Measurements from ENCODE around the gene ZNHIT6. TPM values are rescaled to one million over a fixed set of nuclear protein-coding genes. Genes with fewer than 3 reads are reported as not detected.

ZNHIT6 gene
- total RNA-seq, 2 experiments from 2014 or later = 14.5 to 24.5 TPM

DNA sequence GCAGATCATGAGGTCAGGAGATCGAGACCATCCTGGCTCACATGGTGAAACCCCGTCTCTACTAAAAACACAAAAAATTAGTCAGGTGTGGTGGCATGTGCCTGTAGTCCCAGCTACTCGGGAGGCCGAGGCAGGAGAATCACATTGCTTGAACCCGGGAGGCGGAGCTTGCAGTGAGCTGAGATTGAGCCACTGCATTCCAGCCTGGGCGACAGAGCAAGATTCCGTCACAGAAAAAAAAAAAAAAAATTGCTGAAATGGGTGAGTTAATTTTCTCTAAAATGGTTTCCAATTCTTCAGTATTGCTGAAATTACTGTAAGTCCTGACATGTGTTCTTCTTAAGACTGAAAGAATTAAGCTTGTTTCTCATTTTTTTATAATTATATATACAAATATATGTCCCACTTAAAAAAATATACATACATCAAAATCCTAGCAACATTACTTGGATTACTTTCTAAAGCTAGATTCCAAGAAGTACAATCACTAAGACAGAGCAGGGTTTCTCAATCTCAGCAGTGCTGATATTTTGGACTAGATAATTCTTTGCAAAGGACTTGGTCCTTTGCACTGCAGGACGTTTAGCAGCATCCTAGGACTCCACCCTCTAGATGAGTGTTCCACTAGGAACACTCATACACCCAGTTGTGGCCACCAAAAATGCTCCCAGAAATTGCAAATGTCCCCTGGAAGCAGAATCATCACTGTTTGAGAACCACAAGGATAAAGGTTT is 24.8 kb downstream of the ZNHIT6 start:
- H3K4me3 ChIP-seq (ENCODE audit: low read depth, low read length, poor library complexity, severe bottlenecking) = no peak overlapping the region
- peaks cover 91% of the 10 kb centered on the region for H3K36me3 ChIP-seq (ENCODE audit: insufficient read depth, low read length)
- H2AFZ ChIP-seq (ENCODE audit: low read length) = no peak overlapping the region
- no peak for DNase-seq (ENCODE audit: low spot score)
- POLR2A ChIA-PET = interaction anchor here (0.6 to 2.1 kb wide), 7 partner anchors 9 to 1196 kb away, joined by 3 to 17 read pairs (median 3); no protein-coding TSS in a partner anchor
- no peaks in the 10 kb centered on the region for H3K9me3 ChIP-seq (ENCODE audit: low read length)
- H3K9me2 ChIP-seq (ENCODE audit: insufficient read depth, low read length) = no peaks in the 10 kb centered on the region
- H3K4me1 ChIP-seq (ENCODE audit: insufficient read depth, low read length, poor library complexity, severe bottlenecking) = no peaks in the 10 kb centered on the region
- no peak overlapping the region for H3K4me2 ChIP-seq (ENCODE audit: low read length)
- intact Hi-C loops (cut with micrococcal nuclease; ENCODE audit: unreplicated experiment) = no loop called here
- TF ChIP-seq EZH2phosphoT487 (IDR thresholded peaks at IDR 0.05; ENCODE audit: borderline replicate concordance, low read depth, low read length) = no peak
- TF ChIP-seq CTCF (conservative IDR thresholded peaks at IDR 0.05; ENCODE audit: low read length) = no peak
- no peaks in the 10 kb centered on the region for H4K20me1 ChIP-seq (ENCODE audit: insufficient read depth, low read length)
- H3K27ac ChIP-seq (ENCODE audit: low read depth, low read length, poor library complexity, severe bottlenecking) = no peak overlapping the region
- no TSS peak for BruUV-seq (replicated peaks)
- CTCF ChIA-PET (ENCODE audit: unreplicated experiment) = no interaction called here
- peaks cover 39% of the 10 kb centered on the region; the same call in 1 of the 2 replicates for H3K79me2 ChIP-seq (ENCODE audit: insufficient read depth, low read depth, low read length)

GRCh38 chr1:85681087-85681486 is 27.1 kb downstream of the ZNHIT6 start:
- H3K4me1 ChIP-seq (ENCODE audit: insufficient read depth, low read length, poor library complexity, severe bottlenecking) = no peaks in the 10 kb centered on the region
- no TSS peak for BruUV-seq (replicated peaks)
- TF ChIP-seq EZH2phosphoT487 (IDR thresholded peaks at IDR 0.05; ENCODE audit: borderline replicate concordance, low read depth, low read length) (no peak), CTCF (conservative IDR thresholded peaks at IDR 0.05; ENCODE audit: low read length) (no peak)
- no peaks in the 10 kb centered on the region for H4K20me1 ChIP-seq (ENCODE audit: insufficient read depth, low read length)
- ChIA-PET POLR2A (interaction anchor here (0.6 kb wide), 3 partner anchors 29 to 1164 kb away, joined by 3 to 4 read pairs (median 3); no protein-coding TSS in a partner anchor), CTCF (ENCODE audit: unreplicated experiment) (no interaction called here)
- peaks cover 90% of the 10 kb centered on the region for H3K36me3 ChIP-seq (ENCODE audit: insufficient read depth, low read length)
- H3K27ac ChIP-seq (ENCODE audit: low read depth, low read length, poor library complexity, severe bottlenecking) = no peak overlapping the region
- H3K79me2 ChIP-seq (ENCODE audit: insufficient read depth, low read depth, low read length) = peaks cover 24% of the 10 kb centered on the region; the same call in 1 of the 2 replicates
- H3K4me3 ChIP-seq (ENCODE audit: low read depth, low read length, poor library complexity, severe bottlenecking) = no peak overlapping the region
- H3K9me3 ChIP-seq (ENCODE audit: low read length) = no peaks in the 10 kb centered on the region
- no peak overlapping the region for H2AFZ ChIP-seq (ENCODE audit: low read length)
- H3K4me2 ChIP-seq (ENCODE audit: low read length) = no peak overlapping the region
- no peaks in the 10 kb centered on the region for H3K9me2 ChIP-seq (ENCODE audit: insufficient read depth, low read length)
- DNase-seq (ENCODE audit: low spot score) = no peak
- intact Hi-C loops (cut with micrococcal nuclease; ENCODE audit: unreplicated experiment) = no loop called here

- CTCF ChIA-PET (ENCODE audit: unreplicated experiment) = no interaction called here
Observed at GRCh38 chr1:85678193-85678592, 30.0 kb downstream of the ZNHIT6 start.

More at GRCh38 chr1:85678193-85678592, 30.0 kb downstream of the ZNHIT6 start:
- H3K36me3 ChIP-seq (ENCODE audit: insufficient read depth, low read length) = peaks cover 89% of the 10 kb centered on the region
- H3K9me2 ChIP-seq (ENCODE audit: insufficient read depth, low read length) = no peaks in the 10 kb centered on the region
- no peak overlapping the region for H3K4me2 ChIP-seq (ENCODE audit: low read length)
- intact Hi-C loops (cut with micrococcal nuclease; ENCODE audit: unreplicated experiment) = no loop called here
- no peaks in the 10 kb centered on the region for H3K4me1 ChIP-seq (ENCODE audit: insufficient read depth, low read length, poor library complexity, severe bottlenecking)
- no peaks in the 10 kb centered on the region for H3K9me3 ChIP-seq (ENCODE audit: low read length)
- DNase-seq (ENCODE audit: low spot score) = no peak
- BruUV-seq (replicated peaks) = no TSS peak
- H3K79me2 ChIP-seq (ENCODE audit: insufficient read depth, low read depth, low read length) = peaks cover 3% of the 10 kb centered on the region; the same call in 1 of the 2 replicates
- no peak overlapping the region for H3K4me3 ChIP-seq (ENCODE audit: low read depth, low read length, poor library complexity, severe bottlenecking)
- TF ChIP-seq CTCF (conservative IDR thresholded peaks at IDR 0.05; ENCODE audit: low read length) (no peak), EZH2phosphoT487 (IDR thresholded peaks at IDR 0.05; ENCODE audit: borderline replicate concordance, low read depth, low read length) (no peak)
- POLR2A ChIA-PET = interaction anchor here (0.6 to 1.9 kb wide), 3 partner anchors 14 to 34 kb away, joined by 3 to 6 read pairs (median 3); no protein-coding TSS in a partner anchor
- H2AFZ ChIP-seq (ENCODE audit: low read length) = no peak overlapping the region
- no peaks in the 10 kb centered on the region for H4K20me1 ChIP-seq (ENCODE audit: insufficient read depth, low read length)
- H3K27ac ChIP-seq (ENCODE audit: low read depth, low read length, poor library complexity, severe bottlenecking) = no peak overlapping the region

Measured in OCI-LY7 (cell line).